PC-9 (cell line): Measurements from ENCODE around the gene SPATA12.

ENCODE experiments used
- EZH2 ChIP-seq: fragments of 200-600 bp; sonication (generic); IDR thresholded peaks from 2 replicates; pipeline ENCODE4 v1.8.0; 2017; ENCODE audit warnings: antibody characterized with exemption, low read depth
- TF ChIP-seq, protein P1 (sequence below): fragments of 200-600 bp; sonication (generic); conservative IDR thresholded peaks from 2 replicates; pipeline ENCODE4 v1.6.1; 2017; ENCODE audit warnings: mixed run types, antibody characterized with exemption, mild to moderate bottlenecking, moderate library complexity

DNA sequence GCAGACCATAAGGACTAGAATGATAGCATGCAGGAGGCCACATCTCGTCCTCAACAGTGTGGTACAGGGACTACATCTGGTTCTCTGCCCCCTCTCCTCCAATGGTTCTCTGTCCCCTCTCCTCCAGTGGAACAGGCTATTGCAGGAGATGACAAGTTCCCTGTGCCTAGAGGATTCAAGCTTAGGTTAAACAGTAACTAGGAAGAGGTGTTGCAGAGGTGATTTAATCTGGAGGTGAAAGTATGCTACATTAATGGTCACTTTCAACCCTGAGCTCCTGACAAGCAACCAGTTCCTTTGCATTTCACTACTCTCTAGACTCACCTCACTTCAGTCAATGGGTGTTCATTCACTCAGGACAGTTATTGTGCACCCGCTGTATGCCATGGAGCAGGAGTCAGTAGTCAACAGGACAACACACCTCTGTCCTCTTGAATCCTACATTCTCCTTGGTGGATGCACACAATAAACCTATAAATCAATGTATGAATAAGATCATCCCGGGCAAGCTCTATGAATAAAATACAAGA is 16.0 kb downstream of the SPATA12 start:
- TF ChIP-seq, protein P1, sequence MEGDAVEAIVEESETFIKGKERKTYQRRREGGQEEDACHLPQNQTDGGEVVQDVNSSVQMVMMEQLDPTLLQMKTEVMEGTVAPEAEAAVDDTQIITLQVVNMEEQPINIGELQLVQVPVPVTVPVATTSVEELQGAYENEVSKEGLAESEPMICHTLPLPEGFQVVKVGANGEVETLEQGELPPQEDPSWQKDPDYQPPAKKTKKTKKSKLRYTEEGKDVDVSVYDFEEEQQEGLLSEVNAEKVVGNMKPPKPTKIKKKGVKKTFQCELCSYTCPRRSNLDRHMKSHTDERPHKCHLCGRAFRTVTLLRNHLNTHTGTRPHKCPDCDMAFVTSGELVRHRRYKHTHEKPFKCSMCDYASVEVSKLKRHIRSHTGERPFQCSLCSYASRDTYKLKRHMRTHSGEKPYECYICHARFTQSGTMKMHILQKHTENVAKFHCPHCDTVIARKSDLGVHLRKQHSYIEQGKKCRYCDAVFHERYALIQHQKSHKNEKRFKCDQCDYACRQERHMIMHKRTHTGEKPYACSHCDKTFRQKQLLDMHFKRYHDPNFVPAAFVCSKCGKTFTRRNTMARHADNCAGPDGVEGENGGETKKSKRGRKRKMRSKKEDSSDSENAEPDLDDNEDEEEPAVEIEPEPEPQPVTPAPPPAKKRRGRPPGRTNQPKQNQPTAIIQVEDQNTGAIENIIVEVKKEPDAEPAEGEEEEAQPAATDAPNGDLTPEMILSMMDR = no peak
- no peak for TF ChIP-seq EZH2
